HepG2 (cell line): ENCODE measurements around the gene THSD1. TPM values are rescaled to one million over a fixed set of nuclear protein-coding genes. Genes with fewer than 3 reads are reported as not detected.

Experiments used
- AHDC1 ChIP-seq: sonication (generic); formaldehyde crosslinking; IDR thresholded peaks from 2 replicates; pipeline ENCODE4 v1.5.1; 2020; ENCODE audit warnings: mild to moderate bottlenecking, missing genetic modification reagents, borderline replicate concordance
- ARID5B ChIP-seq: IDR thresholded peaks from 2 replicates; pipeline ENCODE4 v1.4.0; 2020; ENCODE audit warnings: mild to moderate bottlenecking, missing genetic modification reagents
- CHD2 ChIP-seq: IDR thresholded peaks from 2 replicates; pipeline ENCODE4 v1.6.1; 2011; ENCODE audit warnings: low read depth, low read length, improper control_type of control experiment
- ELF1 ChIP-seq: sonication (generic); formaldehyde crosslinking; IDR thresholded peaks from 2 replicates; pipeline ENCODE4 v1.4.0; 2020; ENCODE audit warnings: missing genetic modification reagents
- FOXA1 ChIP-seq, 2 experiments: fragments of 450-650 bp in 1 of 2; sonication (generic) in 1 of 2; formaldehyde crosslinking in 1 of 2; IDR thresholded peaks; 2 replicates each; pipeline versions ENCODE4 v1.4.0 to v1.6.1; 2016 to 2020; ENCODE audit warnings: missing genetic modification reagents in 1 of 2
- GATAD2A ChIP-seq: IDR thresholded peaks from 2 replicates; pipeline ENCODE4 v1.6.1; 2016
- KDM1A ChIP-seq: IDR thresholded peaks from 2 replicates; pipeline ENCODE4 v1.6.1; 2016; ENCODE audit warnings: missing compliant biosample characterization
- MYNN ChIP-seq: sonication (generic); formaldehyde crosslinking; IDR thresholded peaks from 2 replicates; pipeline ENCODE4 v1.4.0; 2020; ENCODE audit warnings: mild to moderate bottlenecking, low read depth, missing genetic modification reagents
- NFIC ChIP-seq: IDR thresholded peaks from 2 replicates; pipeline ENCODE4 v1.6.1; 2012; ENCODE audit warnings: mild to moderate bottlenecking, low read length, inconsistent platforms
- POLR2A ChIP-seq, 2 experiments: IDR thresholded peaks; 2 replicates each; pipeline ENCODE4 v1.6.1; 2011; ENCODE audit warnings: low read depth in 2 of 2, low read length in 2 of 2, mild to moderate bottlenecking in 1 of 2, moderate library complexity in 1 of 2; ENCODE audit not compliant: insufficient read depth in 1 of 2
- SAP130 ChIP-seq: IDR thresholded peaks from 2 replicates; pipeline ENCODE4 v1.6.1; 2016; ENCODE audit warnings: low read depth
- SOX5 ChIP-seq: IDR thresholded peaks from 2 replicates; pipeline ENCODE4 v1.6.1; 2016; ENCODE audit warnings: borderline replicate concordance
- SOX6 ChIP-seq, 2 experiments: fragments of 450-650 bp in 1 of 2; sonication (generic) in 1 of 2; formaldehyde crosslinking in 1 of 2; IDR thresholded peaks; 2 replicates each; pipeline versions ENCODE4 v1.4.0 to v1.6.1; 2017 to 2020; ENCODE audit warnings: antibody characterized with exemption in 1 of 2, mild to moderate bottlenecking in 1 of 2, missing genetic modification reagents in 1 of 2
- TGIF2 ChIP-seq: IDR thresholded peaks from 2 replicates; pipeline ENCODE4 v1.6.1; 2016; ENCODE audit warnings: control low read depth, missing compliant biosample characterization
- ZFP41 ChIP-seq: sonication (generic); formaldehyde crosslinking; IDR thresholded peaks from 2 replicates; pipeline ENCODE4 v1.4.0; 2020; ENCODE audit warnings: mild to moderate bottlenecking, missing genetic modification reagents, borderline replicate concordance
- ZNF329 ChIP-seq: sonication (generic); formaldehyde crosslinking; IDR thresholded peaks from 2 replicates; pipeline ENCODE4 v1.9.0; 2021; ENCODE audit warnings: low read depth, mild to moderate bottlenecking, missing genetic modification reagents
- ZNF512B ChIP-seq: sonication (generic); formaldehyde crosslinking; IDR thresholded peaks from 2 replicates; pipeline ENCODE4 v1.5.1; 2020; ENCODE audit warnings: missing genetic modification reagents, mild to moderate bottlenecking, borderline replicate concordance
- ZNF543 ChIP-seq: sonication (generic); formaldehyde crosslinking; IDR thresholded peaks from 2 replicates; pipeline ENCODE4 v1.4.0; 2020; ENCODE audit warnings: mild to moderate bottlenecking, missing genetic modification reagents
- ZNF672 ChIP-seq: sonication (generic); formaldehyde crosslinking; IDR thresholded peaks from 2 replicates; pipeline ENCODE4 v1.8.1; 2022; ENCODE audit warnings: missing genetic modification reagents
- ZSCAN31 ChIP-seq: sonication (generic); formaldehyde crosslinking; IDR thresholded peaks from 2 replicates; pipeline ENCODE4 v1.5.0; 2020; ENCODE audit warnings: low read depth, mild to moderate bottlenecking, missing genetic modification reagents
- polyA plus RNA-seq, 8 experiments: library from polyadenylated mRNA; depleted of rRNA in 3 of 8; stranded (reverse) in 7 of 8; unstranded in 1 of 8; fragments of >200 nt; fragmentation: Illumina TruSeq in 4 of 8; extraction: Trizol in 4 of 8; gene quantifications; 2 replicates each; pipeline versions ENCODE4 v1.2.1 to v1.2.3, GENCODE V29; 2011 to 2016; ENCODE audit warnings: low read depth in 4 of 8, missing spikeins in 1 of 8, mixed read lengths in 1 of 8; ENCODE audit not compliant: insufficient read depth in 1 of 8
- total RNA-seq, 5 experiments: library from RNA; depleted of rRNA; stranded (reverse); fragments of >200 nt; fragmentation: Illumina TruSeq; extraction: Trizol; gene quantifications; 2 replicates each; pipeline ENCODE4 v1.2.3, GENCODE V29; 2016; ENCODE audit warnings: low read depth in 1 of 5

Gene THSD1
- total and polyA plus RNA-seq, 2 of the 13 experiments (the other 11 are each of a cell fraction or from before 2014, with no cell fraction given): 0.11 to 0.15 TPM

GRCh38 chr13:52428295-52428694 lies 22.3 kb upstream of the THSD1 start (continued):
- no peak; the same call in 1 of the 2 replicates for TF ChIP-seq AHDC1 (CRISPR knock-in tag)
- no peak for TF ChIP-seq ZNF512B (CRISPR knock-in tag)
- TF ChIP-seq CHD2: no peak
- no peak for TF ChIP-seq TGIF2 (CRISPR knock-in tag)
- no peak for TF ChIP-seq NFIC
- no peak for TF ChIP-seq FOXA1 (IDR thresholded peaks at IDR 0.05)
- 0 out of 2 replicates have a peak, but pooled peaks have one; percentile 12 for TF ChIP-seq FOXA1 (CRISPR knock-in tag; IDR thresholded peaks at IDR 0.05)
- no peak for TF ChIP-seq KDM1A
- TF ChIP-seq SOX6 (IDR thresholded peaks at IDR 0.05): no peak
- peak; percentile 74 for TF ChIP-seq SOX6 (CRISPR knock-in tag; IDR thresholded peaks at IDR 0.05)
- no peak for TF ChIP-seq POLR2A (IDR thresholded peaks at IDR 0.05; ENCODE audit: insufficient read depth in 1 of 2, low read depth in 2 of 2, low read length in 2 of 2)
- TF ChIP-seq ZNF329 (CRISPR knock-in tag): no peak
- TF ChIP-seq ZNF672 (CRISPR knock-in tag): no peak
- no peak for TF ChIP-seq ZNF543
- TF ChIP-seq ARID5B: peak; percentile 59; the same call in 1 of the 2 replicates
- no peak for TF ChIP-seq ELF1
- no peak for TF ChIP-seq MYNN (CRISPR knock-in tag)
- TF ChIP-seq GATAD2A (CRISPR knock-in tag): peak; percentile 21; the same call in 1 of the 2 replicates
- TF ChIP-seq SAP130 (CRISPR knock-in tag): peak; percentile 39; the same call in 1 of the 2 replicates
- no peak for TF ChIP-seq ZFP41 (CRISPR knock-in tag)
- no peak for TF ChIP-seq ZSCAN31 (CRISPR knock-in tag)
- TF ChIP-seq SOX5 (CRISPR knock-in tag): peak; percentile 93
